Stimulated activated CD8-positive, alpha-beta memory T cell treated with anti-CD3 and anti-CD28 coated beads, Interleukin-7, amount 100 ng/mL, for 48 hours (primary cell): Measurements from ENCODE around the gene TFAP2B.

Source experiments
- DNase-seq, 2 donors: peaks; one replicate each; pipeline ENCODE4 v3.0.0-alpha.2; 2020; ENCODE audit warnings: low read depth in 1 of 2; ENCODE audit errors: extremely low read depth in 1 of 2

The TFAP2B gene

DNA sequence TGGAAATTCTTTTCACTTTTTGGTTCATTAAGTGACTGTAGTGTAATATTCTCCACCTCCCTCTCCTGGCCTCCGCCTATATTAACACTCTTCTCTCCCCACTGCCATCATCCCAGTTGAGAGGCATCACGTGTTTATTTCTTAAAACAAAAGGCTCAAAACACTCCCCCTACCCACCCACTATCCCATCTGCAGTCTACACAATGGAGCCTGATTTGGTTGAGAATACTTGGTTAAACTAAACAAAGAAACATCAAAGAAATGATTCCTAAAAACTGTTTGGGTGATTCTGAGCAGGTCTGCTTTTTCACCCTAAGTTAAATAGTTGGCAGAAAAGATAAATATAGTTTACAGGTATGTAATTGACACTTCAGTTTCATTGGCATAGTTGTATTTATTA is 5.9 kb downstream of the TFAP2B start:
- DNase-seq = no peak

DNA sequence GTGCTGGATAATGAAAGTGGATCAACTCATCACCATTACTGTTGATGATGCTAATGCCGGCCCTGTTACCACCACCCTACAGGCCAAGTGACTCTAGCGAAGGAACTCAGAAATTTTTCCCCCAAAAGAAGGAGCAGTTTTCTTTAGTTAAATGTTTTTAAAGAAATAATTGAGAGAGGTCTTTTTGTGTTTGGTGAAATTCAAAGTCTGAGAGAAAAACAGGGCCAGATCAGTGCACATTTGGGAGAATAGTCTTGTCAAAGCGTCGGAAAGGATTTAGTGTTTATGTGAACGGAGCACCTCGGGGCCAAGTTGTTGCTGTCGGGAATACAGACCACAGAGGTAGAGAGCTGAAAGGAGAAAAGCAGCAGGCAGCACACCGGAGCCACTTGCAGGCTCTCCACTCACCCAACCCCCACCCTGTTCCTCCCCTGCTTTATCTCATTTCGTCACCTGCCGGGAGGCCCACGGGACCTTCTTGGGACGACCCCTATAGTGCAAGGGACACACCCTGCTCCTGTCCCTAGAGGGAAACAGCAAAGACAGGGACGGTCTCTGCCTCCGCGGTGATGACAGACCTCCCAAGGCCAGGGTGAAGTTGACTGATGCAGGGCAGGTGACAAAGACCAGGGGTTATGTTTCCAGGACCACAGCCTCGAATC is 6.8 kb downstream of the TFAP2B start:
- DNase-seq = no peak

DNA sequence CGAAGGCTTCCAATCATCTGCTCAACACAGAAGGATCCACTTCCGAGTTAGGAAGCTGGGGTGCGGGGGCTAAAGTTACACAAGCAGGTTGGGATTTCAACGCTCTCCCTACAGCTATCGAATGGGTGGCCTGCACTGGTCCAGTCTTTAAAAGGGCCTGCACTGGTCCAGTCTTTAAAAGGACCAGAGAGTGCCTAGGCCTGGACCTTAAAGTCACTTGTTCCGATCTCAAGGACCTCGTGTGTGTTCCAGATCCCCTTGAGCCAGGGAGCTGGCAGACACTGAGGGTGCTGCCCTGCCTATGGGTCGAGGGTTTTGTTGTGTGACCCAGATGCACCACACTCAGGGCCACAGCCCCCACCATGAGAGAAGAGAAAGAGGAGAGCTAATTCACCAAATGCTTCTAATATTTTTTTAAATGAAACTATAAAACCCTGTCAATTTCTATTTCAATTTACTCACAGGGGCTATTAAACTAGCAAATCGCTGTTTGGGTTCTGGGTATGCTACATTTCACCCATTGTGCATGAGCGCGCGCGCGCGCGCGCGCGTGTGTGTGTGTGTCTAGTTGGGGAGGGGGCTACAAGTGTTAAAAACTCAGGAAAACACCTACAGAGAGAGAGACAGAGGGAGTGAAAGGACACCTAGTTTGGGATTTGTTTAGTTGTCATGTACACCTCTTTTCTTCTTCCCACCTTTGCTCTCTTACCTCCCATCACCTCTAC is 7.5 kb downstream of the TFAP2B start:
- no peak for DNase-seq

GRCh38 chr6:50826803-50827202 is 8.1 kb downstream of the TFAP2B start:
- no peak for DNase-seq

- DNase-seq = no peak
These were observed 10.4 kb downstream of the TFAP2B start for GRCh38 chr6:50829049-50829448.

DNA sequence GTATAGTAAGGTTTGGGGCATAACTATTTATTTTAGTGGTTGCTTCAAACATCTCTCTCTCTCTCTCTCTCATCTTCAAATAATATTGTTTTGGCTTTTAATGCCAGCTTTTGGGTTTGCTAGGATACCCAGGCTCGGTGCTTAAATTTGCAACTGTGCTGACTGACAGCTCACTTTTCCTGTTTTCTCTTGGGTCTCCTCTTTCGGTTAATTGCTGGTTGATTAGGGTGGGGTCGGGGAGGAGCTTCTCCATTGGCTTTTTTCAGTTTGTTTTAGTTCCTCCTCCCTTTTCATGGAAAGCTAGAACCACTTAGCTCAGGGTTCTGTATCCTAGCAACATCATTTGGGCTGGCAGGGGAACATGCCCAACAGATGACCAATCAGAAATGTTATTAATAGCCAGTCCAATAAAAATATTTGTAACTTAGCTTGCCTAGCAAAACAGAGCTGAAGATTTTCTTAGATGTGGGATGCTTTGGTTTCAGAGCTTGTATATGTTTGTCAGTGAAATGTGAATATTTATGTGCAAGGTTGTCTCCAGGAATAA is 11.3 kb downstream of the TFAP2B start:
- no peak for DNase-seq

- no peak for DNase-seq
These were observed 12.5 kb downstream of the TFAP2B start for GRCh38 chr6:50831186-50831585.

DNA sequence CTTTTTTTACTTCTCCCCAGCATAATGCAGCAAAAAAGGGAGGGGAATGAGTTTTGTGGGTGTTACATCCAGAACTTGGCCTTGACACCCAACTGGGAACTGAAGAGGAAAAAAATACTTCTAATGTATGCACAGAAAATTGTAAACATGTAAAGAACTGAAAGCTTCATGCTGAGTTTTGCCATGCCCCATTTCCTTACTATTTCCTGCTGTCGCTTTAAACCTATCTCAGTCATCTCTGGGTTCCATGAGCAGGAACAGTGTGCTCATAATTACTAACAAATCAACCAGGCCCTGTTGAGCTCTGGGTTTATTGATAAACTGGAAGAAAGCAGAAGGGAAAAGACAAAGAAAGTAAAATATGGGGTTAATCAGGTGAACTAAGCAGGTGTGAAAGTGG is 14.2 kb downstream of the TFAP2B start:
- no peak for DNase-seq

- no peak for DNase-seq
These were observed 16.3 kb downstream of the TFAP2B start for GRCh38 chr6:50834929-50835410.

- DNase-seq = no peak
These were observed 17.6 kb downstream of the TFAP2B start for GRCh38 chr6:50836231-50836630.

- DNase-seq = no peak
These were observed 19.1 kb downstream of the TFAP2B start for GRCh38 chr6:50837589-50838445.

- DNase-seq = no peak
These were observed 21.6 kb downstream of the TFAP2B start for GRCh38 chr6:50840112-50840810.

DNA sequence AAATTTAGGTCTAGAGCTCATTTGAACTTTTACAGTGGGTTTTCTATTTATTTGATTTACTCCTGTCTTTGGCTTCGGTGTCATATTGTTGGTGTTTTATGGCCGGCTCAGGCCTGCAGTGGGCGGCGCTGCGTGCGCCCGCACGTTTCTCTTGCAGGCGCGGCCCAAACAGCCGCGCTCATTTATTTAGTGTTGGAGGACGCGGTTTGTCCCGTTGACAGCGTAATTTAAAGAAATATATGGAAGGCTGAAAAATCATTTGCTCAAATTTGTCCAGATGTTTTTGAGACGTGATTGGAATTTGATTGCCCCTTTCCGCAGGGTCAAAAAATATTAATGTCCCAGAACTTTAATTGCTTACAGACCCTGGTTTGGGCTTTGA is 22.1 kb downstream of the TFAP2B start:
- DNase-seq = no peak

GRCh38 chr6:50842446-50842845 is 23.8 kb downstream of the TFAP2B start:
- no peak for DNase-seq

GRCh38 chr6:50842861-50843384 is 24.3 kb downstream of the TFAP2B start:
- DNase-seq = no peak

GRCh38 chr6:50843842-50844241 is 25.2 kb downstream of the TFAP2B start:
- no peak for DNase-seq

DNA sequence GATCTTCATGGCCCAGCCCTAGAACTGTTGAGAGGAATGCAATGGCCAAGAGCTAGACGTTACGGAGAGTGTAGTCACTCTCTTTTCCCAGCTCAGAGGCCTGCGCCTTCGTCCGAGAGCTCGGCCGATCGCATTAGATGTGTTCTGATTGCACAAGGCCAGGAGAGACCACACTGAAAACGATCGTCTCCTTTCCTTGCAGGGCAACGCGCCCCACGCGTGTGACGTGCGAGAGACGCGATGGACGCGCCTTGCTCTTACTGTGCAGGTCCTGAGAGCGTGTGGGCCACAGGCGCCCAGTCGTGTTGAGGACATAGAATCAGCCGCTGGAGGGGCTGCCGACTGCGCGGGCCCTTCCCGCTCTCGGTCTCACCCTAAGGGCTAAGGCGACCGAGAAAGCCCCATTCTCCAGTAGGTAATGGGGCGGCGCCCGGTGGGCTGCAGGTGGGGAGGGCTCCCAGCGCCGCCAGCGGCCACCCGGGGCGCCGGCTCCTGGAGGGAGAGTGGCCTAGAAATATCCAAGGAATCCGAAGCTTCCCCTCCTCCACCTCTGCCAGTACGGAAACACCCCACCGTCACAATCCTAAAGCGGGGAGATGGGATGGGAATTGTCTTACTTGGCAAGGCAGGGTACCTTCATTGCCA is 26.9 kb downstream of the TFAP2B start:
- DNase-seq = no peak

- DNase-seq = no peak
These were observed 27.6 kb downstream of the TFAP2B start for GRCh38 chr6:50846144-50846851.

DNA sequence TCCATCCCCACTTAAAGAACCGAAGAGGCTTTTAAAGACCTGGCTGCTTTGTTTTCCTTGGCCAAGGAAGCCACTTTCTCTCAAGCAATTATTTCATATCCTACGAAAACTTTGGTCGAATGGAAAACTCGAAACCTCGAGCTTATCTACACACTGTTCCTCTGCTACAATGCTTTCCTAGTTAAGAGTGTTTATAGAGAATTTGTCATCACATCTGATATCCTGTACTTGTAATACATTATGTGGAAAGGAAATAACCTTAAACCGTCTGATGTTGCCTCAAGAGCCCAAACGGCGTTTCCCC is 28.1 kb downstream of the TFAP2B start:
- no peak for DNase-seq
